NOMO-1 treated with dmso at 0.1 percent for 144 hours (cell line): Measurements from ENCODE around the gene DHCR7.
A peak's percentile ranks its signal among the peaks of the same experiment; 100 is the strongest.

Experiments used
- DNase-seq: peaks from one replicate; lab custom pipeline; 2025; ENCODE audit not compliant: unreplicated experiment; lab: John Stamatoyannopoulos, UW

The DHCR7 gene, protein sequence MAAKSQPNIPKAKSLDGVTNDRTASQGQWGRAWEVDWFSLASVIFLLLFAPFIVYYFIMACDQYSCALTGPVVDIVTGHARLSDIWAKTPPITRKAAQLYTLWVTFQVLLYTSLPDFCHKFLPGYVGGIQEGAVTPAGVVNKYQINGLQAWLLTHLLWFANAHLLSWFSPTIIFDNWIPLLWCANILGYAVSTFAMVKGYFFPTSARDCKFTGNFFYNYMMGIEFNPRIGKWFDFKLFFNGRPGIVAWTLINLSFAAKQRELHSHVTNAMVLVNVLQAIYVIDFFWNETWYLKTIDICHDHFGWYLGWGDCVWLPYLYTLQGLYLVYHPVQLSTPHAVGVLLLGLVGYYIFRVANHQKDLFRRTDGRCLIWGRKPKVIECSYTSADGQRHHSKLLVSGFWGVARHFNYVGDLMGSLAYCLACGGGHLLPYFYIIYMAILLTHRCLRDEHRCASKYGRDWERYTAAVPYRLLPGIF

DNA sequence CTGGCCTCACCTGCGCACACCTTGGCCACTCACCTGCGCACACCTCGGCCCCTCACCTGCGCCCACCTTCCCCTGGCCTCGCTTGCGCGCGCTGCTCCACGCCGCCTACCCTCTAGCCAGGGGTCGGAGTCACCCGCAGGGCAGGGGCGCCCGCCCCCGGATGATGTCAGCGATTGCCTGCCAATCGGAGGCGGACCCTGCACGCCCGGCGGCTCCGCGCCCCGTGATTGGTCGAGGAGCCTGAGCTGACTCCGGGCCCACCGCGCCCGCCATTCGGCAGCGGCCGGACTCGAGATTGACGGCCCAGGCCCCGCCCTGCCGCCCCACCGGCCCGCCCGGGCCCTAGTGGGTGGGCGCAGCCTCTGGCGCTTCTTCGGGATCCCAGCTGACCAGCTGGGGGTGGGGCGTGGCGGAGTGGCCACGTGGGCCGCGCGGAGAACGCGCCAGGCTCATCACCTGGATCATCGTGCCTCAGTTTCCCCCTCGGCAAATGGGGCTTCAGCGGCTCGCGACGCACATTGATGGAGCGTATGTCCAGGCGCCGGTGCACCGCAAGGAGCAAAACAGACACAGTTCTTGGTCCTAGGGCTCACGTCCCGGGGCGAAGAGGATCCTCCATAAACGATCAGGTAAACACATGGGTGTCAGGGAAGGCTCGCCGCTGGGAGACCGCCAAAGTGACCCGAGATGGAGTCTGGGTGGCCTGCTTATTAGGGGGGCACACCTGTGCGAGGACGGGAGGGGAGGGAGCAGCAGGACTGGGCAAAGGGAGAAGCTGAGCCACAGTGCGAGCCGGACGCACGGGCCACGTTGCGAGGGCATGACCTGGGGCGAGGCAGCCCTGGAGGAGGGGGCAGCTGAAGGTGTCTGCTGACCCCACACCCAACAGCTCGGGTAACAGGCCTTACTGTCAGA, at the start of gene DHCR7:
DHCR7 (minus strand) TSS at position 137 of the 915 bp plus-strand sequence. CDS start 3,441 bp downstream, outside the sequence.
- DNase-seq = peak; percentile 93

DNA sequence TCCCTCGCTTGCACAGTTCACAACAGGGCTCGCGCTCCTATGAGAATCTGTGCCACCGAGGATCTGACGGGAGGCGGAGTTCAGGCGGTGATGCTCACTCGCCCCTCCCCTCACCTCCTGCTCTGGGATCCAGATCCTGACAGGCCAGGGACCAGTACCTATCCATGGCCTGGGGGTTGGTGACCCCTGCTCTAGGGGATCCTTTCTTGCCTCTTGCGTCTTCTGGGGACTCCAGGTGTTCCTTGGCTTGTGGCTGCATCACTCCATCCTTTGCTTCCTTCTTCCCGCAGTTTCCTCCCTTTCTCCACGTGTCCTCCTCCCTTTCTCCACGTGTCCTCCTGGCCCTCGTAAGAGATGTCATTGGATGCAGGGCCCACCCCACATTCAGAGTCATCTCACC, 48.2 kb upstream of the DHCR7 start:
- no peak for DNase-seq

DNA sequence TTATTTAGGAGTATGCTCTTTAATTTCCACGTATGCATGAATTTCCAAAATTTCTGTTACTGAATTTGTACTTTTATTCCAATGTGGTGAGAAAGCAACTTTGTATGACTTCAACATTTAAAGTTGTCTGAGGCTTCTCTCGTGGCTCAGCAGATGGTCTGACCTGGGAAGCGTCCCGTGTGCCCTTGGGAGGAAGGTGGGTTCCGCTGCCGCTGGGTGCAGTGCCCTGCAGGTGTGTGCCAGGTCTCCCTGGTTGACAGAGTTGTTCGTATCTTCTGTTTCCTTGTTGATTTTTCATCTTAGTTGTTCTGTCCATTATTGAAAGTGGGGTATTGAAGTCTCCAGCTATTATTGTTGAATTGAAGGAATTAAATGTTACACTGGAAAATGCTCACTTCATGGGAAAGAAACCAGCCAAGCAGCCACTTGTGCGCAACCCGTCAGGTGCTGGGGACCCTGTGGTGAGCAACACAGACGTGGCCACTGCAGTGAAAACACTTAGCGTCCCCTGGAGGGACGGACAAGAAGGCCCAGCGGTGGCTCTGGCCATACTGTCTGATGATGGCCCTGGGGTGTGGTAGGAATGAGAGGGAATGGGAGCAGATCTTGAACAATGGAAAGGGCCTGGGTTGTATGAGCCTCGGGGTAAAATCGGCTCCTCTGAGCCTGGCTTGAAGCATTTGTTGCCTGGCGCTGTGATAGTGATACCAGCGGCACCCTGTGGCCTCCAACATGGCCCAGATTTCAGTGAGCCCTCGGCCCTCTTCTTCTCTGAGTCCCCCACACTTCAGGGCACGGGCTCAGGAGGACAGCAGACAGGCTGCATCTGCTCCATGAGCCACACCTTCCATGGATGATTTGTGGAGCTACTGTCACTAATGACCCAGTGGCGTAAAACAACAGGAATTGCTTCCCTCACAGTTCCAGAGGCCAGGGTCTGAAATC, 47.4 kb upstream of the DHCR7 start:
- no peak for DNase-seq

DNA sequence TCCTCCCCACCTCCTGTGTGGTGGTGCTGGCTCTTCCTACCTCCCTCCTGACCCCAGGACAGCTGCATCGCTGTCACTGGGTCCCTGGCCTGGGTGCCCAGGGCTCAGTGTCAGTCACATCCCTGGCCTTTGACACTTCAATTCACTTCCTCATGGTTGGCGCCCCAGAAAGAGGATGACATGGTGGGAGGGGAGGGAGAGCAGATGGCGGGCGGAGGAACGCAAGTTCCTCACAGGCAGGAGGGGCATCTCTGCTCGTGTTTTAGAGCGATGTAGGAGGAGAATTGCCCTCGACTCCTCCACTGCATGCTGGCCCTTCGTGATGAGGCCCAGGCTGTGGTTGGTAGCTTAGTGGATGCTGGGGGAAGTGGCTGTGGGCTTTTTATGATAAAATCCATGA, 43.7 kb upstream of the DHCR7 start:
- no peak for DNase-seq

DNA sequence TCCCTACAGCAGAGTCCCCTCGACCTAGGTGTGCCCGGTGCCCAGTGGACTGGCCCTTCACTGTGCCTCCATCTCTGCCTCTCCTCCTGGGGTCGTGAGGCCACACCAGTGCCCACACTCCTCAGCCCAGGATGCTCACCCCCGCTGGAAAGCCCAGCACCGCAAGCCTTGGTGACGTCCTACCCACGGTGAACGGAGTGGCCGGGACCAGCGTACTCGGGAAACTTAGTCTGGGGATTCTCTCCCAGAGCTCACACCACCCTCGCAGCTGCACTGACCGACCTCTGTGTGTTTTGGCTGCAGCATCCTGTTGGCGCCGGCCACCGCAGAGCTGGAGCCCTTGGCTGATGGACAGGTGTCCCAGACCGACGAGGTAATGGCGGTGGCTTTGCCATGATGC, 43.3 kb upstream of the DHCR7 start:
- DNase-seq = no peak

DNA sequence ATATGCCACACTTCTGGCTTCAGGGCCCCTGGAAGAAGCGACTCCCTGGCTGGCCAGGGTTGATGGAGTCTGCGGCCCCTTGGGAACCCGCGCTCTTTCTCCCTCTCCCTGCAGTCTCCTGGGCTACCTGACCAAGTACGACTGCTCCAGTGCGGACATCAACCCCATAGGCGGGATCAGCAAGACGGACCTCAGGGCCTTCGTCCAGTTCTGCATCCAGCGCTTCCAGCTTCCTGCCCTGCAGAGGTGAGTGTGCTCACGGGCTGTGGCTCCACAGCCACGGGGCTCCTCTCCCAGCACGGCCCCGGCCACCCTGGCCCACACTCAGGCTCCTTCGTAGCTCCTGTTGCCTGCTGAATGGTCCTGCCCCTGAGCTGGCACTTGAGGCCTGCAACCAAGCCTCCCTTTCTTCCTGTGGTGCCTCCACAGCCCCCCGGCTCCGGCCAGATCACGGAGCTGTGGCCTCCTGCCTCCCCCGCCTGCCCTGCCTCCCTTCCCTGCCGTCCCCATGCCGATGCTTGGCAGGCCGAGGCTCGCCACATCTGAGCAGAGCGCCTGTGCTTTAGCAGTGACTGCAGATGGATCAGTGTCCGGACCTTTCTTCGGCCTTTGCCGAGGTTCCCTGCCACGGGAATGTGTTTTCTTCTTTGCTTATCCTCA, 42.7 kb upstream of the DHCR7 start:
- DNase-seq = no peak

DNA sequence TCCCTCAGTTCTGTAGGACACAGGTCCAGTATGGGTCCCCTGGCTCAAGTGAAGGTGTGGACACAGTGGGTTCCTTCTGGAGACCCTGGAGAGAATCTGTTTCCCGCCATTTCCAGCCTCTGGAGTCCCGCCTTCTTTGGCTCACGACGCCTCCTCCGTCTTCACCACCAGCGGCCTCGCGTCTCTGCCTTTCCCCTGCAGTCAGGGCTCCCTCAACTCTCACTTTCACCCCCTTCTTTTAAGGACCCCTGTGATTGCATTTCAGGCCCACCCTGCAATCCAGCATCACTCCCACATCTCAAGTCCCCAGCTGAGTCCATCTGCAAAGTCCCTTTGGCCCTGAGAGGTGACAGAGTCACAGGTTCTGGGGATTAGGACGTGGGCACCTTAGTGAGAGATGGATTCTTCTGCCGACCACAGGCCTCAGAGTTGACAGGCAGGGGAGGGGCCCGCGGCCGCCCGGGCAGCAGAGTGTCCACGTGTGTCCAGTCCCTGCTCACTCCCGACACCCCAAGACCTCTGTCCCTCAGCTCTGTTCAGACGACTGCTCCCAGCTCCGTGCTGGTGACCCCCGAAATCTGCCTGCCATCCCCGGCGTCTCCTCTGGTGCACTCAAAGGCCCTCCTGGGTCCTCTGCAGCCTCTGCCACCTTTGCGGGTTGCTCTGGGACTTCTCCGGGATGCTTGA, 42.0 kb upstream of the DHCR7 start:
- DNase-seq = no peak

DNA sequence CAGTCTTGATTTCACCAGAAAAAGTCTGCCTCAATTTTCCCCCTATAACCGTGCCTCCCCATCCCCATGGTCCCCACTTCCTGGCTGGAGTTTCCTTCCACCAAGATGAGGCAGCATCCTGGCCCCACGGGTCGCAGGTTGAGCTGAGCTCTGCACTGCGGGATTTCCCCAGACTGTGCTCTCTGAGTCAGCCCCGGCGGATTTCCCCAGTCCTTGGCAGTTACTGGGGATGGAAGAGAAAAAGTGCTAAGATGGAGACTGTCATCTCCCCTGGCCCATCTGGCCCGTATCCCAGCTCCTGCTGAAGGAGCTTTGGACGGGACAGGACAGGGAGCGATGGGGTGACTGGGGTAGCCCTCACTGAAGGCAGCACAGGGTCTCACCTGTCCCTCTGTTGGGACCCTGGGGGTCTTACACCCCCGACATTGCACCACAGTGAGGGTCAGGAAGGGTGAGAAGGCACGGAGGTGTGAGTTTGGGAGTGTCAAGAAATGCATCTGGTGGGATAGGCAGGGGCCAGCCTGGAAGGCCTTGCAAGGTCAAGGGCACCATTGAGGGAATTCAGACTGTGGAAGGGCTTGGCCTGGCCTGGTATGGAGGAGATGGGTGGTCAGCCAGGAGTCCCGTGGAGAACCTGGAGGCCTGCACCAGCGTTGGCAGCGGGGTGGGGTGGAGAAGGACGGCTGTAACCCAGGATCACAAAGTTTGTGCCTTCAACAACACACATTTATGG, 41.3 kb upstream of the DHCR7 start:
- DNase-seq = no peak

DNA sequence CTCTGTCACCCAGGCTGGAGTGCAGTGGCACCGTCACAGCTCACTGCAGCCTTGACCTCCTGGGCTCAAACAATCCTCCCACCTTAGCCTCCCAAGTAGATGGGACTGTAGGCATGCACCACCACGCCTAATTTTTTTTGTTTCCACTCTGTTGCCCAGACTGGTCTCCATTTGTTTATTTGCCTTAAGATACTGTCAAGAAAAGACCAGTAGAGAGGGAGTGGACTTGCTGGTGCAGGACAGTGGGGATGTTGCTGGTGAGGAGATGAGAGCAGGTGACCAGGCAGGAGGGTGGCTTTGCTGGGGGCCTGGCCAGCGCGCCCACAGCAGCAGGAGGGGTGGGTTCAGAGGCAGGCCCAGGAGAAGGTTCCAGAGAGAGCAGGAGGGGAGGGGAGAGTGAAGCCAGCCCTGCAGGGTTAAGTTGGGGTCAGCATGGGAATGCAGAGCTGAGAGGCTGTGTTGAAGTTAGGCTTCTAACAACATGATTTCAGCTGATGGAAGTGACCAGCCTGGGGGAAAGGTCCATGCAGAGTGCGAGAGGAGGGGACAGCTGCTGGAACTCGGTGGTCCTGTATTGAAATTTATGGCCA, 40.6 kb upstream of the DHCR7 start:
- DNase-seq = no peak

DNA sequence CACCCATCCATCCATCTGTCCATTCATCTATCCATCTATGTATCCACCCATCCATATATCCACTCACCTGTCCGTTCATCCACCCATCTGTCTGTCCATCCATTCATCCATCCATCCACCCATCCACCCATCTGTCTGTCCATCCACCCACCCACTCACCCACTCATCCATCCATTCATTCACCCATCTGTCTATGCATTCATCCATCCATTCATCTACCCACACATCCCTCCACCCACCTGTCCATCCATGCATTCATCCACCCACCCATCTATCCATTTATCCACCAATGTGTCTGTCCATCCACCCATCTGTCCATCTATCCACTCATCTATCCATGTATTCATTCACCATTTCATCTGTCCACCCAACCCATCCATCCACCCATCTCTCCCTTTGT, 38.1 kb upstream of the DHCR7 start:
- no peak for DNase-seq

DNA sequence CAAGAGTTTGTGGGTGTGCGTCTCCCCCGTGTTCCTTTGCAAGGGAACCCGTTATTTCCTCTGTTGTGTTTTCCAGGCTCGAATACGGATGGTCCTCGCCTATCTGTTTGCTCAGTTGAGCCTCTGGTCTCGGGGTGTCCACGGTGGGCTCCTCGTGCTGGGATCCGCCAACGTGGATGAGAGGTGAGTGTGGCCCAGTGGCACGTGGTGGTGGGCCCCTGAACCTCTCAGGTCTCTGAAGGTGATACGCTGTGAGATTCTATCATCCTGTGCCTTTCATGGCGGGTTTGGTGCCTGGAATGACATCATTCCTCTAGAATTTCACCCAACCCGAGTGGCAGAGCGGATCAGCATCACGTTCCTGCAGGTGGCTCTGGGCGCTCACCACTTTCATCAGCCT, 37.3 kb upstream of the DHCR7 start:
- DNase-seq = no peak

DNA sequence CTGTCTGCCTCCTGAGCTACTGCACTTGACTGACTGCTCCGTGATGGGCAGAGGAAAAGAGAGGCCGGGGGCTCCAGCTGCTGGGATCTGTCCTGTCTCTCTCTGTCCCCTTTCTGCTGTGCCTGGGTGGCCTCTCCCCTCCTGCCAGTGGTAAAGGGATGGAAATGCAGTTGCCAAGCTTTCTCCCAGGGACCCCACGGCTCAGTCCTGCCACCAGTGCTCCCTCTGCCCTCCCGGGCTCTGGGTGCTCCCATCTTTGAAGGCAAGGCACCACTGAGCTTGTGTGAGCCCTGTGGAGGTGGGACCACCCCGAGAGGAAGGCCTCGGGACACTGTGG, 36.8 kb upstream of the DHCR7 start:
- no peak for DNase-seq

DNA sequence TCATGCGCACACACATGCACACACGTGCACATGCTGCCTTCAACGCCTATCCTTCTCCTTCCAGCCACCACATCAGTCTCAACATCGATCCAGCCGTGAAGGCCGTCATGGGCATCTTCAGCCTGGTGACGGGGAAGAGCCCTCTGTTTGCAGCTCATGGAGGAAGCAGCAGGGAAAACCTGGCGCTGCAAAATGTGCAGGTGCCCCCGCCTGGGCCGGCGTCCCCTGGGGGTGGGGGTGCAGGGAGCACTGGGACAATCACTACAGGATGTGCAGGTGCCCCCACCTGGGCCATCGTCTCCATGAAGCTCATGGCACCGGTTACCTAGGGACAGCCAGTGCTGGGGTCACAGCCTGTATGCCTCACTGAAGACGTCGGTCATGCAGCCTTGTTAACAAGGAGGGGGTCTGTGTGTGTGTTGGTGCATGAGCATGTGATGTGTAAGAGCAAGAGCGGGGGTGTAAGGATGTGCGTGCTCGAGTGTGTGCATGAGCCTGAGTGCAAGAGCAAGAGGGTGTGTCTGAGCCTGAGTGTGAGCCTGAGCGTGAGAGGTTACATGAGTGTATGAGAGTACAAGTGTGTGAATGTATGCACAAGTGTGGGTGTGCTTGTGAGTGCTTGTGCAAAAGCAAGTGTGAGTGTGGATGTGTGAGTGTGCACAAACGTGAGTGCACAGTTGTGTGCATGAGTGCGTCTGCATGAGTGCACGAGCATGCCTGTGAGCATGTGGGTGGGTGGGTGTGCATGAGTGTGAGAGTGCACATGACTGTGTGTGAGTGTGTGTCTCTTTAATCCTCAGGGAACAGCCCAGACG, 36.3 kb upstream of the DHCR7 start:
- DNase-seq = no peak

DNA sequence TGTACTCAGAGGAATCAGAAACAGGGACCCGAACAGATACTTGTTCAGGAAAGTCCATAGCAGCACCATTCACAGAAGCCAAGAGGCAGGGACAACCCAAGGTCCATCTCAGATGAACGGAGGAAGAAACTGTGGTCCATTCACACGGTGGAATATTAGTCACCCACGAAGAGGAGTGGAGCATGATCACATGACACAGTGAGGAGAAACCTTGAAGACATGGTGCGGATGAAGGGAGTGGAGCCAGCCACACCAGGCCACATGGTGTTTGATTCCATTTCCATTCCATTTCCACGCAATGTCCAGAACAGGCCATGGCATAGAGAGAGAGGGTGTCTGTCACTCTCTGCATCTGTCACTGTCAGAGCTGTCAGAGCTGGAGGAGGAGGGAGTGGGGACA, 35.5 kb upstream of the DHCR7 start:
- no peak for DNase-seq

DNA sequence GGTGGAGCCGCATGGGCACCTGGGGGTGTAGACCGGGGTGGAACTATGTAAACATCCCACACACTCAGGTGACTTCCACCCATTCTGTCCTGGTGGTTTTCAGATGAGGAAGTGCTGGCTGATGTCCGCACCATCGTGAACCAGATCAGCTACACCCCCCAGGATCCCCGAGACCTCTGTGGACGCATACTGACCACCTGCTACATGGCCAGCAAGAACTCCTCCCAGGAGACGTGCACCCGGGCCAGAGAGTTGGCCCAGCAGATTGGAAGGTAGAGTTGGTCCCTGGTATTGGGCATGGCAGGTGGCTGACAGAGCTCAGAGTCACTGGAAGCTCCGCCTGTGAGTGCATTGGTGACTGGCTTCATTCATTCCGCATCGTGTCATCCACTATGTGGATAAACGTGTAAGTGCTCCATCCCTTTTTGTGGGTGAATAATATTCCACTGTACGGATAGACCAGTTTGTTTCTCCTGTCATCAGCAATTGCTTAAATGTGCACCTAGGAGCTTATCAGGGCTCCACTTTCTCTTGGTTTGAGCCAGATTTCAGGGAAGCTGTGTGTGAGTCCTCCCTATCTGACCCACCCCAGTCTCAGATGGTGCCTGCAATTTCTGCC, 34.7 kb upstream of the DHCR7 start:
- no peak for DNase-seq

DNA sequence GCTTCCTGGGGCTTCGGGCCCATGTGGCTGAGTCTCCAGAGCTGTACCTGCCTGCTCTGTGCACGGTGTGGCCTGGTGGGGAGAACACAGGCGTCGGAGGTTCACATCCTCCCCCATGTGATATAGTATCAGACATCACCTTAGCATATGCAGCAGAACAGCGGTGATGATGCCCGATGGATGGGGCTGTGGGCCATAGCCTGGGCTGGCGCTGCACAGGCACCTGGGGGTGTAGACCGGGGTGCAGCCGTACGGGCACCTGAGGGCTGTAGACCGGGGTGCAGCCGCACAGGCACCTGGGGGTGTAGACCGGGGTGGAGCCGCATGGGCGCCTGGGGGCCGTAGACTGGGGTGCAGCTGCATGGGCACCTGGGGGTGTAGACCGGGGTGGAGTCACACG, 34.0 kb upstream of the DHCR7 start:
- no peak for DNase-seq

DNA sequence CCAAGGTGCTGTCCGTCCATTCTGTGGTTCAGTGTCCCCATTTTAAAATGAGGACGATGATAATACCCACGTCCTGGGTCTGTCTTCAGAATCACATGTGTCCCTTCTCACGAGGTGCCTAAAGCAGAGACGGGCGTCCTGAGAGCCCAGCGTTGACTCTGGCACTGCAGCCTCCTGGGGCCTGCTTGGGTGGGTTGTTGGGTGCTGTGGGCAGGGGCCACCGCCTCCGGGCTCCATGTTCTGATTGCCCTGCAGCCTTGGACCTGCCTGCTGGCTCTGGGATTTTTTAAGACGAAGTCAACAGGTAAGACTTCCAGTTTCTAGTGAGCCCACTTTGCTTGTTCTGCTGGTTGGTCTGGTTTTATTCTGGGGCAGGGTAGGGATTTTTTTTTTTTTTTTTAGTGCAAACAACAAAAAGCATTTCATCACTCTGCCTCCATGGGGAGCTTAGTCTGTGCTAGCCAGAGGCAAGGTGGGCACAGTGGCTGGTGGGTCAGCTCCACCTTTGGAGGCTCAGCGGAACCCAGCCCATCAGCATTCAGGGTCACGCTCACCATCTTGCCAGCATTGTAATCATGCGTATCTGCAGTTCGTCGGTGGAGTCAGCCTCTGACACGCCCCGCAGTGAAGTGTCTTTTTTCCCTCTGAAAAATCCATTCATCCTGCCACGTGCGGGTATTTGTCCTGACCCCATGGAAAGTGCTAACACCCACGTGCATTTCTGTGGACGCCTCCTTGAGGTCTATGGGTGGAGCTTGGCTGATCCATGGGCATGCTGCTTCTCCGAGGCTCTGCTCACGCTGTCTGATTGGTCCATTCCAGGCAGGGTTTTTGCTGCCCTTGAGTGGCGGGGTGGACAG, 33.1 kb upstream of the DHCR7 start:
- no peak for DNase-seq
